ENCODE data around the gene CCDC192. TPM values are rescaled to one million over a fixed set of nuclear protein-coding genes. Genes with fewer than 3 reads are reported as not detected.

CCDC192 gene
- total and polyA plus RNA-seq, 10 of the 15 experiments (the other 5 are each of a cell fraction or from before 2014, with no cell fraction given) = 0.20 to 0.79 (median 0.32) TPM; not detected in 4

DNA sequence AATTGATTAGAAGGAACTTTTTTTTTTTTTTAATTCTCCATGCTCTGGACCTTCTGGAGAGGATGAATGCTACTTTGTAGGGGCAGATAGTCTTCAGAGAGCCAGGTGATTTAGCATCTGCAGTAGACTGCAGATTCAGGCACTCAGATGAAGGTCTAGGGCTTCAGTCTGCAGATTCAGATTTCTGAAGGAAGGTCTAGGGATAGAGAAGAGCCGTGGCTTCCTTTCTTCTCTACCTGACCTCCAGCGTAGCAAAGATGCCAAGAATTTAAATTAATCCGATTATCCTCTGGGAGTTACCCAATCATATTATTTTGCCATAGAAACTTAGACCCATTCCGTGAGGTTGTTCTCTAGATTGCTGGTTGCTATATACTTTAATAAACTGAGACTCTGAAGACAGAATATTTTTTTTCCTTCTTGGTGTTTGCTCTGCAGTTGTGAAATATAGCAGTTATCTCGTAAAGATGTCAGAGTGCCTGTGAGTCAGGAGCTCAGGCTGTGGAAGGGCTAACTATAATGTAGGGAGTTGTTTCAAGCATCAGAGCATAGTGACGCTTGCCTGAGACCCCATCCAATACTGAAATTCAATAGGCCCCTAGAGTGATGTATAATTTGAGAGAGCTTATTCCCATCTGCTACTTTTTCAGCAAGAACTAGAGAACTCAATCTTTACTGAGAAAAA is 247.7 kb downstream of the CCDC192 start:
- no peak overlapping the region for H3K9ac ChIP-seq (ENCODE audit: control insufficient read depth, insufficient read depth, low read length)
- ChIA-PET POLR2A (no interaction called here), CTCF (no interaction called here), RAD21 (ENCODE audit: unreplicated experiment) (interaction anchor here (1.2 kb wide), 1 partner anchor 127 kb away, joined by 3 read pairs; no protein-coding TSS in a partner anchor), SMC1A (ENCODE audit: uncharacterized antibody, unreplicated experiment) (interaction anchor here (2.1 kb wide), 1 partner anchor 12 kb away, joined by 7 read pairs; no protein-coding TSS in a partner anchor)
- H3K27me3 ChIP-seq (replicated peaks in 1 of 2; ENCODE audit: control insufficient read depth in 2 of 2, insufficient read depth in 2 of 2, low read length in 1 of 2) = no peaks in the 10 kb centered on the region
- in situ Hi-C loops (cut with MboI) = no loop called here
- H3K79me2 ChIP-seq (ENCODE audit: control insufficient read depth, insufficient read depth, low read length) = no peaks in the 10 kb centered on the region
- DNase-seq (ENCODE audit: low read depth, low spot score) (no peak), FAIRE-seq (no peak), ATAC-seq (no peak)
- H3K9me3 ChIP-seq (replicated peaks; ENCODE audit: control insufficient read depth, insufficient read depth, low read length) = no peaks in the 10 kb centered on the region
- intact Hi-C loops (cut with micrococcal nuclease; ENCODE audit: unreplicated experiment) = no loop called here
- H4K20me1 ChIP-seq (ENCODE audit: control insufficient read depth, insufficient read depth) = no peaks in the 10 kb centered on the region
- H3K36me3 ChIP-seq (ENCODE audit: control insufficient read depth in 2 of 2, insufficient read depth in 2 of 2, low read length in 1 of 2) = no peaks in the 10 kb centered on the region; a peak in 1 of 4 replicates
- H3K27ac ChIP-seq (ENCODE audit: control insufficient read depth, insufficient read depth) = no peak overlapping the region
- no peak overlapping the region for H3K4me2 ChIP-seq (ENCODE audit: control insufficient read depth, insufficient read depth)
- no TSS peak for BruUV-seq (replicated peaks)
- no peaks in the 10 kb centered on the region; the same call in 1 of the 2 replicates for H3K4me1 ChIP-seq (ENCODE audit: control insufficient read depth, insufficient read depth, low read length)
- WGBS (ENCODE audit: insufficient coverage, insufficient replicate concordance, low lambda C conversion rate, missing lambda C conversion rate) = 98% methylated on average over 6 of the region's 6 CpGs
- H2AFZ ChIP-seq (ENCODE audit: control insufficient read depth, low read depth, low read length) = no peak overlapping the region
- H3K4me3 ChIP-seq = no peak overlapping the region
- TF ChIP-seq ZNF274 (IDR thresholded peaks at IDR 0.05; ENCODE audit: insufficient read depth, insufficient read length) (no peak), BMI1 (IDR thresholded peaks at IDR 0.05; ENCODE audit: borderline replicate concordance) (no peak), JUND (IDR thresholded peaks at IDR 0.05; ENCODE audit: low read depth, low read length) (no peak), GATAD2B (conservative IDR thresholded peaks at IDR 0.05; ENCODE audit: low read depth) (no peak), RUNX3 (IDR thresholded peaks at IDR 0.05; ENCODE audit: low read length) (no peak), RB1 (IDR thresholded peaks at IDR 0.05; ENCODE audit: borderline replicate concordance) (no peak), EP300 (IDR thresholded peaks at IDR 0.05; ENCODE audit: borderline replicate concordance in 1 of 2, control insufficient read depth in 1 of 2, low read depth in 2 of 2, low read length in 2 of 2) (no peak), ZBED1 (IDR thresholded peaks at IDR 0.05; ENCODE audit: borderline replicate concordance) (no peak), SMC3 (IDR thresholded peaks at IDR 0.05; ENCODE audit: borderline replicate concordance, low read length) (no peak)
- TF ChIP-seq, protein P1, sequence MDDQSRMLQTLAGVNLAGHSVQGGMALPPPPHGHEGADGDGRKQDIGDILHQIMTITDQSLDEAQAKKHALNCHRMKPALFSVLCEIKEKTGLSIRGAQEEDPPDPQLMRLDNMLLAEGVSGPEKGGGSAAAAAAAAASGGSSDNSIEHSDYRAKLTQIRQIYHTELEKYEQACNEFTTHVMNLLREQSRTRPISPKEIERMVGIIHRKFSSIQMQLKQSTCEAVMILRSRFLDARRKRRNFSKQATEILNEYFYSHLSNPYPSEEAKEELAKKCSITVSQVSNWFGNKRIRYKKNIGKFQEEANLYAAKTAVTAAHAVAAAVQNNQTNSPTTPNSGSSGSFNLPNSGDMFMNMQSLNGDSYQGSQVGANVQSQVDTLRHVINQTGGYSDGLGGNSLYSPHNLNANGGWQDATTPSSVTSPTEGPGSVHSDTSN (IDR thresholded peaks at IDR 0.05; ENCODE audit: insufficient replicate concordance, low read depth, low read length) = no peak
- TF ChIP-seq, protein P2, sequence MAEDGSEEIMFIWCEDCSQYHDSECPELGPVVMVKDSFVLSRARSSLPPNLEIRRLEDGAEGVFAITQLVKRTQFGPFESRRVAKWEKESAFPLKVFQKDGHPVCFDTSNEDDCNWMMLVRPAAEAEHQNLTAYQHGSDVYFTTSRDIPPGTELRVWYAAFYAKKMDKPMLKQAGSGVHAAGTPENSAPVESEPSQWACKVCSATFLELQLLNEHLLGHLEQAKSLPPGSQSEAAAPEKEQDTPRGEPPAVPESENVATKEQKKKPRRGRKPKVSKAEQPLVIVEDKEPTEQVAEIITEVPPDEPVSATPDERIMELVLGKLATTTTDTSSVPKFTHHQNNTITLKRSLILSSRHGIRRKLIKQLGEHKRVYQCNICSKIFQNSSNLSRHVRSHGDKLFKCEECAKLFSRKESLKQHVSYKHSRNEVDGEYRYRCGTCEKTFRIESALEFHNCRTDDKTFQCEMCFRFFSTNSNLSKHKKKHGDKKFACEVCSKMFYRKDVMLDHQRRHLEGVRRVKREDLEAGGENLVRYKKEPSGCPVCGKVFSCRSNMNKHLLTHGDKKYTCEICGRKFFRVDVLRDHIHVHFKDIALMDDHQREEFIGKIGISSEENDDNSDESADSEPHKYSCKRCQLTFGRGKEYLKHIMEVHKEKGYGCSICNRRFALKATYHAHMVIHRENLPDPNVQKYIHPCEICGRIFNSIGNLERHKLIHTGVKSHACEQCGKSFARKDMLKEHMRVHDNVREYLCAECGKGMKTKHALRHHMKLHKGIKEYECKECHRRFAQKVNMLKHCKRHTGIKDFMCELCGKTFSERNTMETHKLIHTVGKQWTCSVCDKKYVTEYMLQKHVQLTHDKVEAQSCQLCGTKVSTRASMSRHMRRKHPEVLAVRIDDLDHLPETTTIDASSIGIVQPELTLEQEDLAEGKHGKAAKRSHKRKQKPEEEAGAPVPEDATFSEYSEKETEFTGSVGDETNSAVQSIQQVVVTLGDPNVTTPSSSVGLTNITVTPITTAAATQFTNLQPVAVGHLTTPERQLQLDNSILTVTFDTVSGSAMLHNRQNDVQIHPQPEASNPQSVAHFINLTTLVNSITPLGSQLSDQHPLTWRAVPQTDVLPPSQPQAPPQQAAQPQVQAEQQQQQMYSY (CRISPR knock-in tag; IDR thresholded peaks at IDR 0.05) = no peak
- TF ChIP-seq, protein P3, sequence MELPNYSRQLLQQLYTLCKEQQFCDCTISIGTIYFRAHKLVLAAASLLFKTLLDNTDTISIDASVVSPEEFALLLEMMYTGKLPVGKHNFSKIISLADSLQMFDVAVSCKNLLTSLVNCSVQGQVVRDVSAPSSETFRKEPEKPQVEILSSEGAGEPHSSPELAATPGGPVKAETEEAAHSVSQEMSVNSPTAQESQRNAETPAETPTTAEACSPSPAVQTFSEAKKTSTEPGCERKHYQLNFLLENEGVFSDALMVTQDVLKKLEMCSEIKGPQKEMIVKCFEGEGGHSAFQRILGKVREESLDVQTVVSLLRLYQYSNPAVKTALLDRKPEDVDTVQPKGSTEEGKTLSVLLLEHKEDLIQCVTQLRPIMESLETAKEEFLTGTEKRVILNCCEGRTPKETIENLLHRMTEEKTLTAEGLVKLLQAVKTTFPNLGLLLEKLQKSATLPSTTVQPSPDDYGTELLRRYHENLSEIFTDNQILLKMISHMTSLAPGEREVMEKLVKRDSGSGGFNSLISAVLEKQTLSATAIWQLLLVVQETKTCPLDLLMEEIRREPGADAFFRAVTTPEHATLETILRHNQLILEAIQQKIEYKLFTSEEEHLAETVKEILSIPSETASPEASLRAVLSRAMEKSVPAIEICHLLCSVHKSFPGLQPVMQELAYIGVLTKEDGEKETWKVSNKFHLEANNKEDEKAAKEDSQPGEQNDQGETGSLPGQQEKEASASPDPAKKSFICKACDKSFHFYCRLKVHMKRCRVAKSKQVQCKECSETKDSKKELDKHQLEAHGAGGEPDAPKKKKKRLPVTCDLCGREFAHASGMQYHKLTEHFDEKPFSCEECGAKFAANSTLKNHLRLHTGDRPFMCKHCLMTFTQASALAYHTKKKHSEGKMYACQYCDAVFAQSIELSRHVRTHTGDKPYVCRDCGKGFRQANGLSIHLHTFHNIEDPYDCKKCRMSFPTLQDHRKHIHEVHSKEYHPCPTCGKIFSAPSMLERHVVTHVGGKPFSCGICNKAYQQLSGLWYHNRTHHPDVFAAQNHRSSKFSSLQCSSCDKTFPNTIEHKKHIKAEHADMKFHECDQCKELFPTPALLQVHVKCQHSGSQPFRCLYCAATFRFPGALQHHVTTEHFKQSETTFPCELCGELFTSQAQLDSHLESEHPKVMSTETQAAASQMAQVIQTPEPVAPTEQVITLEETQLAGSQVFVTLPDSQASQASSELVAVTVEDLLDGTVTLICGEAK (IDR thresholded peaks at IDR 0.05; ENCODE audit: borderline replicate concordance) = no peak

Data from GM12878 (cell line).